NT2/D1 (cell line): ENCODE data around the gene PLEKHA7.

ENCODE experiments used
- DNase-seq: peaks from one replicate; pipeline ENCODE4 v3.0.0-alpha.2; 2011; ENCODE audit warnings: low read depth, low spot score
- H3K27me3 ChIP-seq: 2 replicates; pipeline ENCODE4 v1.6.0; 2011; ENCODE audit warnings: mild to moderate bottlenecking; ENCODE audit not compliant: insufficient read length, insufficient read depth
- H3K36me3 ChIP-seq: 2 replicates; pipeline ENCODE4 v1.6.1; 2011; ENCODE audit warnings: mild to moderate bottlenecking, low read length, mixed read lengths; ENCODE audit not compliant: insufficient read depth, insufficient read length
- H3K4me1 ChIP-seq: 2 replicates; pipeline ENCODE4 v1.5.1; 2011; ENCODE audit not compliant: insufficient read depth, insufficient read length
- H3K4me3 ChIP-seq: 2 replicates; pipeline ENCODE4 v1.5.1; 2011; ENCODE audit warnings: low read depth; ENCODE audit not compliant: insufficient read length
- H3K9ac ChIP-seq: 2 replicates; pipeline ENCODE4 v1.6.0; 2011; ENCODE audit warnings: low read depth; ENCODE audit not compliant: insufficient read length
- H3K9me3 ChIP-seq: 2 replicates; pipeline ENCODE4 v1.5.1; 2011; ENCODE audit warnings: mild to moderate bottlenecking, low read length; ENCODE audit not compliant: insufficient read depth
- SUZ12 ChIP-seq: IDR thresholded peaks from 2 replicates; pipeline ENCODE4 v1.6.1; 2011; ENCODE audit not compliant: insufficient read length, insufficient read depth; ENCODE audit errors: extremely low read depth
- YY1 ChIP-seq: IDR thresholded peaks from 2 replicates; pipeline ENCODE4 v1.6.1; 2011; ENCODE audit not compliant: insufficient read length, insufficient read depth
- ZNF274 ChIP-seq: IDR thresholded peaks from 2 replicates; pipeline ENCODE4 v1.6.1; 2011; ENCODE audit warnings: mild to moderate bottlenecking, low read depth, low read length

The PLEKHA7 gene

DNA sequence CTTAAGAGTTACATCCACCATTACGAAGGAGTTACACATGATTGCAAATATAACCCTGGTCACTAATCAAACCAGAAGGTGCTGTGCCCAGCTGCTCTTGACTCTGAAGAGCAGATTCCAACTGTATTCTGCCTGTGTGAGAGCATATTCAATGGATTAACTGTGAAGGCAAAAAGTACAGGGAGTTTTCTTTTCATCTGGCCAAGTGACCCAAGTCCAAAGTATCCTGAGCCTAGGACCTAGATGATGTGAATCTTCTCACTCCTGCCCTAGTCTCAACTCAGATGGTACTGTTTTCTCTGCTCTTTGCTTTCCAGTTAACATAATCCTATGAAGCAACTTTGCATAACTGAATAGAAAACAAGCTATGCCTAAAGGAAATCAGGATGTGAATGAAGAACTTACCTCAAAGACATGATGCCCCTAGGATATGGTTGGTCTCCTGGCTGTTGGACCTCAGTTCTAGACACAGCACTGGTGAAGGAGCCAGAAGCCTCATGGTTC, 169.9 kb downstream of the PLEKHA7 start:
- Histone ChIP-seq H3K4me3 (no peak overlapping the region), H3K36me3 (peaks cover 3% of the 10 kb centered on the region), H3K27me3 (no peaks in the 10 kb centered on the region), H3K9ac (no peak overlapping the region), H3K4me1 (no peaks in the 10 kb centered on the region), H3K9me3 (peaks cover 6% of the 10 kb centered on the region; the same call in 1 of the 2 replicates)
- no peak for TF ChIP-seq YY1
- DNase-seq = no peak

DNA sequence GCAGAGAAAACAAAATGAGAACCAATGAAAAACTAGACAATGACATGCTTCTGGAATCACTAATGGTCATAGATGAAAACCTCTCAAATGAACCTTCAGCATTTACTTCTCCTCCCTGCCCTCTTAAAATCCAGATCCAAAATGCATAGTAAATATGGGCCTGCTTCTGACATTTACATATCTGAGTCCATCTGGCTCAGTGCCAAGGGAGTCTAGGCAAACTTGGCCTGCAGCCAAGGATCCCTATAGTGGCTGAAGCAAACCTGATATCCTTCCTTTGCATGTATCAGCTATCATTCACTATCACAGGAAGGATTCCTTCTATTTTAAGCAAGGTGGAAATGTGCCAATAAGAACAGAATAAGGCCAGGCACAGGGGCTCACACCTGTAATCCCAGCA, 170.9 kb downstream of the PLEKHA7 start:
- Histone ChIP-seq H3K9ac (no peak overlapping the region), H3K9me3 (peaks cover 6% of the 10 kb centered on the region; the same call in 1 of the 2 replicates)
- DNase-seq = no peak

DNA sequence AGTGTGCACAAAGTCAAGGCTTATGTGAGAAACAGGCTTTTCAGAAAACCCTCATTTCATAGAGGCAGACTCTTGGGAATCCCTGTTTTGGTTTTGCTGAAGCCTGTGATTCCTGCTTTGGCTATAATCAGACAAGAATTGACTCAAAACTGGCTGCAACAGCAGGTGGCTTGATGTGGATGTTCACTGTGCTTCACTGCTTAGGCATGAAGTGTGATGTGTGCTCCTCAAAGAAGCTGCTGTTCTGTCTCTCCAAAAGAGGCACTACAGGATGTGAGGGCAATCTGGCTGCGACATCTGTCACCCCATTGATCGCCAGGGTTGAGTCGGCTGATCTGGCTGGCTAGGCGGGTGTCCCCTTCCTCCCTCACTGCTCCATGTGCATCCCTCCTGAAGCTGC, 172.2 kb downstream of the PLEKHA7 start:
- Histone ChIP-seq H3K4me1 (no peaks in the 10 kb centered on the region), H3K4me3 (no peak overlapping the region), H3K27me3 (no peaks in the 10 kb centered on the region), H3K9me3 (peaks cover 6% of the 10 kb centered on the region; the same call in 1 of the 2 replicates), H3K36me3 (peaks cover 3% of the 10 kb centered on the region), H3K9ac (no peak overlapping the region)
- TF ChIP-seq SUZ12 (no peak), YY1 (no peak), ZNF274 (no peak)
- DNase-seq = no peak

More for the DNA sequence above, 170.9 kb downstream of the PLEKHA7 start:
- Histone ChIP-seq H3K4me3 (no peak overlapping the region), H3K27me3 (no peaks in the 10 kb centered on the region), H3K4me1 (no peaks in the 10 kb centered on the region), H3K36me3 (peaks cover 3% of the 10 kb centered on the region)
- TF ChIP-seq YY1 (no peak), SUZ12 (no peak), ZNF274 (no peak)

DNA sequence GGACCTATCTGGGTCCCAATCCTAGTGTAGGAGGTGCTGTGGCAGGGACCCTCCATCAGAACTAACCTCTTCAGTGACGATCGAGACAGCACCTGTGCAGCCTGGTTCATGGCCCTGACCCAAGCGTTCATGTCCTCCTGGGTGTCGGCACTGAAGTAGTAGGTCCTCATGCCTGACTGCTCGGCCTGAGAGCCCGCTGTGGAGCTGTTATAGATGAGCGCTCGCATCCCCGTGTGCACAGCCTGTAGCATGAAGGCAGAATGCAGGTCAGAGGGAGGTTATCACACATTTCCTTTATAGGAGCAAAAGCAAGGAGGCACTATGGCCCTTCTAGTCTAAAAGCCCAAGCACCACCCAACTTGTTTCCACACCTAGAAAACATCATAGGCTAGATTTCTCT, 172.7 kb downstream of the PLEKHA7 start:
- H3K4me3 ChIP-seq = no peak overlapping the region
- no peak overlapping the region for H3K9ac ChIP-seq
- no peak for DNase-seq
- no peaks in the 10 kb centered on the region for H3K27me3 ChIP-seq
- no peaks in the 10 kb centered on the region for H3K4me1 ChIP-seq
- H3K36me3 ChIP-seq = peaks cover 3% of the 10 kb centered on the region
- TF ChIP-seq YY1 (no peak), ZNF274 (no peak), SUZ12 (no peak)
- H3K9me3 ChIP-seq = peaks cover 4% of the 10 kb centered on the region; the same call in 1 of the 2 replicates

DNA sequence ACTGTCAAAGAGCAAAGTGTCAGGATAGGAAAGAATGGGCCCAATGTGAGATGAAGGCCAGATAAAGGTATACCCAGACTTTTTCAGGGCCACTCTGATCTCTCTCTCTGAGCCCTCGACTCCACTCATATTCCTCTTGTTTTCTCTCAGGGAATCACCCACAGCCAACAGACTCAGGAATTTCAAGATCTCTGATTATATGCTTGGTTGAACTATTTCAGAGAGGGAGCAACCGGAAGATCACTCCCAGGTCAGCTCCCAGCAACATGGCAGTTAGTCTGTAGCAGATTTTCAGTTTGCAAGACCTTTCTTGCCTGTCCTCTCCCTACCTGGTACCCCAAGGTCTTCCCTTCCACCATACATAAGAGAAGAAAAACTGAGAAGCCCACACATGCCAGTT, 173.3 kb downstream of the PLEKHA7 start:
- Histone ChIP-seq H3K27me3 (no peaks in the 10 kb centered on the region), H3K4me3 (no peak overlapping the region), H3K4me1 (no peaks in the 10 kb centered on the region), H3K9ac (no peak overlapping the region), H3K36me3 (peaks cover 3% of the 10 kb centered on the region), H3K9me3 (no peaks in the 10 kb centered on the region)
- no peak for TF ChIP-seq YY1
- TF ChIP-seq SUZ12 = no peak
- no peak for TF ChIP-seq ZNF274
- DNase-seq = no peak

DNA sequence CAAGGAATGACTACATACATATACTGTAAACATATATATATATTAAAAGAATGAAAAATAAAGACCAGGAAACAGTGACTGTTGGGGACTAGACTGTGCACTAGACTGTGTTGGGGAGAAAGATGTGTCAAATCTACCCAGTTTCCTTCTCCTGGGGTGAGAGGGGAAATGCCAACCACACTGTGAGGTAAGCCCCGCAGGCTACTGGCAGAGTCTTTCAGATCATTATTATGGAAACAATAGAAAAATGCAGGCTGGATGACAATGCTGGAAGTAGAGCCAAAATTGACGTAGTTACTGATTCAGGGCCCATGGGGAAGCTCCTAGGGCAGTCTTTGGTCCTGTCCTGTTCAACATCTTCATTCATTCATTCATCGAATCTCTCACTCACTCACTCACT, 174.4 kb downstream of the PLEKHA7 start:
- Histone ChIP-seq H3K4me1 (no peaks in the 10 kb centered on the region), H3K27me3 (no peaks in the 10 kb centered on the region)
- TF ChIP-seq ZNF274 = no peak
- TF ChIP-seq YY1 = no peak
- no peak for TF ChIP-seq SUZ12

GRCh38 chr11:16834384-16834783, 179.8 kb downstream of the PLEKHA7 start:
- no peak for DNase-seq
- H3K9me3 ChIP-seq = no peaks in the 10 kb centered on the region
- H3K4me3 ChIP-seq = no peak overlapping the region
- no peak overlapping the region for H3K9ac ChIP-seq
- no peaks in the 10 kb centered on the region for H3K27me3 ChIP-seq
- TF ChIP-seq SUZ12 (no peak), ZNF274 (no peak), YY1 (no peak)
- H3K36me3 ChIP-seq = no peaks in the 10 kb centered on the region
- no peaks in the 10 kb centered on the region for H3K4me1 ChIP-seq

More for the DNA sequence above, 174.4 kb downstream of the PLEKHA7 start:
- DNase-seq = no peak
- H3K9ac ChIP-seq = no peak overlapping the region
- H3K9me3 ChIP-seq = no peaks in the 10 kb centered on the region
- H3K36me3 ChIP-seq = peaks cover under 1% of the 10 kb centered on the region
- no peak overlapping the region for H3K4me3 ChIP-seq
